CD4-positive, alpha-beta T cell treated with Interleukin-17A for 4 hours (primary cell): Measurements from ENCODE around the gene SRP9.
"Not testable (repeated sequence)": the region's sequence is repeated elsewhere in the genome, so short reads cannot be mapped to it uniquely, and the experiment has no call there.

ENCODE experiments used
- DNase-seq: peaks from one replicate; pipeline ENCODE4 v3.0.0-alpha.2; 2020; ENCODE audit warnings: mixed read lengths

Gene SRP9

DNA sequence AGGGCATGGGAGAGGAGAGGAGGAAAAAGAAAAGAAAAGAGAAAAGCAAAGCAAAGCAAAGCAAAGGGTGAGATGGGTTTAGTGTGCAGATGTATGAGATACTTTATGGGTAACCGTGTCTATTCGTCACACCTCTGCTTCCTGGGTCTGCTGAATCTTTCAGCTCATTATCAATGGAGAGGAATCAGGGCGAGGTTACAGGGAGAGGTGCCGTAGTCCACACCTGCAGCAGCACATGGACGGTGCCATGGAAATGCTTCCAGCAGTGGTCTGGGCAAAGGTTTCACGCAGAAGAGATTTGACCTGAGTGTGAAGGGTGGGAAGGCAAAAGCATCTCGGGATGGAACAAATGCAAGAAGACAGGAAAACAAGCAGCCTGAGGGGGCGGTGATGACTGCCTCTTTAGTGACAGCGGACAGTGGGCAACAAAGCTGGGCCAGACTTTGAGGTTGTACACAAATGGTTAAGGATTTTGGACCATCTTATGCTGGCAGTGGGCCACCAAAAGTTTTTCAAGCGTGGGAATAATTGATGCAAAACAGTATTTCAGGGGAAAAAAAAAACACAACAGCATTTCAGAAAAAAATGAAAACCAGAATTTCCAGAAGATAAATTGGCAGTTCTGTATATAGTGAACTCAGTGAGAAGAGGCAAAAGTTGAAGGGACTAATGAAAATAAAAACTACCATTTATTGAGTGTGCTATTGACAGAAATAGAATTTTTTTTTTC is 19.5 kb upstream of the SRP9 start:
- no peak for DNase-seq

DNA sequence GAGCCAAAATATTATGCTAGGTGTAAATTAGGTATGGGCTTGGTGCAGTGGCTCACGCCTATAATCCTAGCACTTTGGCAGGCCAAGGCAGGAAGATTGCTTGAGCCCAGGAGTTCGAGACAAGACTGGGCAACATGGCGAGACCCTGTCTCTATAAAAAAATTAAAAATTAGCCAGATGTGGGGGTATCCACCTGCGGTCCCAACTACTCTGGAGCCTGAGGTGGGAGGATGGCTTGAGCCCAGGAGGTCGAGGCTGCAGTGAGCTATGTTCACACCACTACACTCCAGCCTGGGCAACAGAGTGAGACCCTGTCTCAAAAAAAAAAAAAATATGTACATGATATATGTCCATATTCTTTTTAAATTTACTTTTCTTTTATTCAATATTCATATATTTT is 17.7 kb upstream of the SRP9 start:
- not testable (repeated sequence) for DNase-seq

DNA sequence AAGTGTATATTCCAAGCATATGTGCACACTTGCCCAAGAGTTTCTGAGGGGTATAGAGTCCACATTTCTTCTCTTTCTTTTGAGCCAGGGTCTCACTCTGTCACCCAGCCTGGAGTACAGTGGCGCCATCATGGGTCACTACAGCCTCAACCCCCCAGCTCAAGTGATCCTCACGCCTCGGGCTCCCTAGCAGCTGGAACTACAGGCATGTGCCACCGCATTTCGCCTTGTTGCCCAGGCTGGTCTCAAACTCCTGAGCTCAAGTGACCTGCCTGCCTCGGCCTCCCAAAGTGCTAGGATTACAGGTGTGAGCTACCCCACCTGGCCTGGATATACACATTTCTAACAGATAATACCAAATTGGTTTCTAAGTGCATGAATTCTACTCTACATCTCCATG is 17.1 kb upstream of the SRP9 start:
- DNase-seq: no peak

DNA sequence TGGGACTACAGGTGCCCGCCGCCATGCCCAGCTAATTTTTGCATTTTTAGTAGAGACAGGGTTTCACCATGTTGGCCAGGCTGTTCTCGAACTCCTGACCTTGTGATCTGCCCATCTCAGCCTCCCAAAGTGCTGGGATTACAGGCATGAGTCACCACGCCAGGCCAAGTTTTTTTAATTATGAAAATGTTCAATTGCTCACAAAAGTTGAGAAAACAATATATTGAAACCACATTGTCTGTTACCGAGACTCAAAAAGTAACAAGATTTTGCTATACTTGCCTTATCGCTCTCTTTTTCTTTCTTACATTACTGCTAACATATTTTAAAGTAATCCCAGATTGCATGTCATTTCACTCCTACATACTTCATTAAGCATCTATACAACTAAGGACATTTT is 16.2 kb upstream of the SRP9 start:
- DNase-seq: not testable (repeated sequence)

DNA sequence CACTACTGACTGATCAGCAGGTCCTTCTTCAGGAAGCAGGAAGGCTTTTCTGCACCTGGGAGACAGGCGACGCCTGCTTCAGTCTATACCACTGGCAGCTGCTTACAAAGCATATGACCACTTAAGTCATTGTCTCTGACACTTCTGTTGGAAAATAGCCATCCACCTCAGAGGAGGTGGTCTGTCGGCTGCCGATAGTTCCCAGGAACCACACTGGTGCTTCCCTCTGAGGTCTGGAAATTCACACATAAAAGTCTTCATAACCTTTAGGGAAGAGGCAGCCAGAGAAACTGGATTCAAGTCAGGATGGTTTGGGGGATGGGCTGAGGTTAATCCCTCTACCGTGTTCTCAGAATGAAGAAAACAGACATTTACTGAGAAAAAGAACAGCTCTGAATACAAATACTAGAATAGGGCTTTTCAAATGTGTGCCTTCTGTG is 15.6 kb upstream of the SRP9 start:
- DNase-seq: no peak

DNA sequence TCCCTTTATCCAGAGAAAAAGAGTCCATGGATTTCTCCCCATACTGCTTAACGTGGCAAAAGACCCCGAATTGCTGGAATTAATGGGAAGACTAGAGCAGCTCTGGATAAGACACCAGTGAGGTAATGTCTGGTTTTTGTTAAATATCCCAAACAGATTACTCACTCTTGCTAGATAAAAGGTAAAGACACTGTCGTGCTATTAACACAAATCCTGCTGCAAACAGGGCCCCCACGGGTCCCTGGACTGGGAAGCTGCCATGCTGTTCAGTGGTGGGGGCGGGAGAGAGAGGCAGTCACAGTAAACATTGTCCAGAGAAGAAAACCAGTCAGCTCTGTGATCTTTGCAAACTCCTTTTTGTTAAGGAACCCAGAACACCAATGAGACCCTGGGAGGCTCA is 15.2 kb upstream of the SRP9 start:
- DNase-seq: no peak

DNA sequence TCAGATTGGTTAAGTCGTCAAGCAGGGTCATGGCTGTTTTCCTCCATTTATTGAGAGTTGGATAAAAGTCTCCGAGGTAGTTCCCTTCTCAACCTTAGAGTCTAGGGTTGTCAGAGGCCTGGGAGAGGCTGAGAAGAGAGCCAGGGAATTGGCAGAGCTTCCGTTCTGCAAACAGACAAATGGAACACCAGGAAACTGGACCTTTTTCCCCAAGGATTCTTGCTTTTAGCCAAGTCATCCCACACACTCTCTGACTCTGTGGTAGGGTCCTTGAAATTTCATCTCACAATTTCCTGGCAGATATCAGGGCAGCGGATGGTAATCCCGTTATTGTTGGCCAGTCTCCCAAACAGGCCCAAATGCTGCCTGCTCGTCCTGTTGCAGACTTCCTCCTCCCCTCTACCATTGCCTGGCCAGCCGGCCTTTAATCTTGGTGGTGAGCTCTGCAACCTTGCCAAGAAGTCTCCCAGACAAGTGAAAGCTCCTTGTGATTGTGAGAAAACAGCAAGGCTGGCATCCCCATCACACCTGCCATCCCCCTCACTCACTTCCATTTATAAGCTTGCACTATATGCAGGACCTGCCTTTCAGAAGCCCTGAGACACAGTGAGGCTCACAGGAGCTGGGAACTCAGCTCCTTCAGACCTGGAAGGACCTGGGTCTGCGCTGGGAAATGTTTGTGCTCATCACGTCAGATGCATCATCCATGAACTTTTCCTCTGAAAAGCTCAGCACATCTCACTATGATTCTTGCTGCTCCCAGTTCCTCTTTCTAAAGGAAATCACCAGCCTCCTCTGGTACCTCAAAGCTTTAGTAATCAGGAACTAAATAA is 13.7 kb upstream of the SRP9 start:
- no peak for DNase-seq

DNA sequence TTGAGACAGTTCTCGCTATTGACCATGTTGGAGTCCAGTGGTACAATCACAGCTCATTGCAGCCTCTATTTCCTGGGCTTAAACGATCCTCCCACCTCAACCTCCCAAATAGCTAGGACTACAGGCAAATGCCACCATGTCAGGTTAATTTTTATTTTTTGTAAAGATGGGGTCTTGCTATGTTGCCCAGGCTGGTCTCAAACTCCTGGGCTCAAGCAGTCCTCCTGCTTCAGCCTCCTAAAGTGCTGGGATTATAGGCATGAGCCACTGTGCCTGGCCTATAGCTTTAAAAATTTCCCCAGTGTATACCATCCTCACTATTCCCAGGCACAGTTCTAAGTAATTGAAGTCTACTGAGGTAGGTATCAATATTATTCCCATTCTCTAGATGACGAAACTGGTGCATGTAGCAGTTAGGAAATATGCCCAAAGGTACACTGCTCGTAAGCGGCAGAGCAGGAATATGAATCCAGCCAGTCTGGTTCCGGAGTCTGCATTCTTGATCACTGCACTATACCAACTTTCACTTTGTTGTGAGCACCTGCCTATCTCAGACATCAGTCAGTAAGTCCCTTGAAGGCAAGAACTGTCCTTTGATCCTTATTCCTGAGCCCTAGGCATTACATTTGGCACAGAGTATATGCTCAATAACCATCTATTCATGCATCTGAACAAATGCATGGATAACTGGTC is 11.5 kb upstream of the SRP9 start:
- DNase-seq: no peak

DNA sequence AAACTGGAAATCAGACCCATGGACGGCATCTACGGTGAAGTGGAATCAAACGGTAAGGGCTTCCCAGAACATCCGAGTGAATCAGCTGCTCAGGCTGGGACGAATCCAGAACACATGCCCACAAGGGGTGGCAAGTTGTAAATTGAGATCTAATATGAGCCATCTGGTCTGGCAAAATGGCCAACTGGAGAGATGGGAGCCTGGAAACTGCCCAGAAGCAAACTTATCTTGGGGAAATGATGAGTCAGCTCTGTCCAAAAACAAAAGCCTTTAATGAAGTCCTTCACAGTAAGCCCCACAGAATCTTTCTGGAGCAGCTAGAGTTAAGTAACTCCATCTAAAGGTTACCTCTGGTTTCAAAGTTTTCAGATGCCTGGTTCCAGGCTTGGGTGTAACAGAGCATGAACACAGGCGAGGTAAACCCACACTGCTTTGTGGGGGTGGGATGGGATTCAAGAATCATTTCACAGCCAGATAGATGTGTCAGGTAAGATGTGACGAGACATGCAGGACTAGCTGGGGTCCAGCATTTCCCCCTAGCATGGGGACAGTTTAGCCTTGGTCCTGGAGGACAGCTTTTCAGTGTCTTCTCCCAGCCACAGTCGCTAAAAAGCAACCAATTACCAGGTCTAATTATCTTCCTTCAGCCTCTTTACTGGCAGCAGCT is 10.5 kb upstream of the SRP9 start:
- DNase-seq: no peak

DNA sequence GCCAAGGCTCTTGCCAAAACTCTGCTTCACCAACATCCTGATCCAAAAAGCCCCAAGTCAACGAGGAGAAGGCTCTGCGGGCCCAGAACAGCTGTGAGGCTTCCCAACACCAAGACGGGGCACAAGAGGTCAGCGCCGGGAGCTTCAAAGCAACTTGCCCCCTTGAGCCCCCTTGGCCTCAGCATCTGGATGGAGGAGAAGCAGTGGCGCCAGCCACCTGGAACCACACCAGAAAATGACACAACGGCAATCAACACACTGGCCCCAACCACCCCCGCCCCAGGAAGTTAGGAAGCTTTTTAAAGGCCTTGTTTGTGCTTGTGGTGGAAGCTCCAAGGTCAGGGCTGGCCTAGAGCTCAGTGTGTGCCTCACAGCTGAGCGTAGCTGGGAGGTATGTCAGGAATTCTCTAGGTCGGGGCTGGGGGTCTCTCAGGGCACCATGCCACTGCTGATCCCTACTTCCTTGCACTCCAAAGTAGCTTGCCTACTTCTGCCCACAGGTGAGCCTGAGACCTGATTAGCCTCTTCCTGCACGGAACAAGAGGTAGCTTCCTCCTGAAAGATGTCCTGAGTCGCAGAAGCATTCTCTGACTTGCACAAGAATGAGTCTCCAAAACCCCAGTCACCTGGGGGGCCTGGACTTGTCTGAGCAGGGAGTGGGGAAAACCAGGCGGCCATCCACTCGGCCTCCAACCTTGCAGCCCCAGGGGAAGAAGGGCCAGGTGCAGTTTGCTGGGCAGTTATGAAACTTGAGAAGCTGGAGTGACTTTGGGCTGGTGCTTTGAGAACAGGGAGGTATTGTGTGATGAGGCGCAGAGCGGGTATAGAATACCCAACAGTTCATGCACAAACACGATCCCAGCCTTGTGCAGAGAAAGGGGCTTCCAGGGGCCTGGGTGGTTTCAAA is 9.7 kb upstream of the SRP9 start:
- no peak for DNase-seq

DNA sequence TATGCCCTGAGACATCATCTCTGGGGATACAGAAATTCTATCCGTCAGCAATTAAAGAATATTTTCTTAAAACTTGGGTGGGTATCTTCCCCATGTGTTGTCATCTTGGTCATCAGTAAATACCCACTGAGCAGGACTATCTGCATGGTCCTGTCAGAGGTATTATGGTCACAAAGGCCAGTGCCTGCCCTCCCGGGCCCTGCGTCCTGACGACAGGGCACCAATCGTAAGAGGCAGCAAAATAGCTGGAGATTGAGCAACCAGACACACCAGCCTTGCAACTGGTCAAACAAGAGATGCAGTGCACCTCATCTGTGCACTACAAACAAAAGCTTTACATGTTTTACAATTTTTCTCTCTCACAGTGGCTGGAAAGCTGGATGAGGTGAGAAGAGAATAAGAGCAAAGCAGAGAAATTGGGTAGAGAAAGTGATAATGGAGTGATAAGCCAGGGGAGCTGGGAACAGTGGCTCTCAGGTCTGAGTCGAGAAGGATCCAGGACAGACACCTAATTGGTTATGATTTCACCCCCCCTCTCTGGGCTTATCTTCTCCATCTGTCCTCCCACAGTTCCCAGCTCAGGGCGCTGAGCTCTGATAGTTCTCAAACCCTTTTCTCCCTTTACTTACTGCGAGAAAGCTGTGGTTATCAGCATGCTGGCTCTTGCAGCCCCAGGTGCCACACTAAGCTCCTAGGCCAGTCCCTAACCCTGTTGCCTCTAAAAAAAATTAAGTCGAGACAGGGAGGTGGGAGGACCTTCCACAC is 8.8 kb upstream of the SRP9 start:
- DNase-seq: no peak

DNA sequence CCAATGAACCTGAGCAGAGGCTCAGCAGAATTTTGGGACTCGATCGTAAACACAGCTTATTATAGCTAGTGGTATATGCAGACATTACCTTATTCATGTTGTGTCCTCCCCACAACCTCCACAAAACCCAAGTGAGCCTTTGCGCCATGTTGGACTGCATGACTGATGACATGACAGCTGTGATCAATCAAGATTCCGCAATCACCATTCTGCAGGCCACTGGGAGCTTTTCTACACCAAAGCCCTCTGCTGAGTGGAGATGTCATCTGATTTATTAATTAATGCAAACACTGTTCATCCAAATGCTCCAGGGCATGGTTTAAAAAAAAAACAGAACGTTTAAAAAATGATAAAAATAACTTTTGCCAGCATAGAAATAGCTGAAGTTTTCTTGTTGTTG is 7.9 kb upstream of the SRP9 start:
- no peak for DNase-seq

DNA sequence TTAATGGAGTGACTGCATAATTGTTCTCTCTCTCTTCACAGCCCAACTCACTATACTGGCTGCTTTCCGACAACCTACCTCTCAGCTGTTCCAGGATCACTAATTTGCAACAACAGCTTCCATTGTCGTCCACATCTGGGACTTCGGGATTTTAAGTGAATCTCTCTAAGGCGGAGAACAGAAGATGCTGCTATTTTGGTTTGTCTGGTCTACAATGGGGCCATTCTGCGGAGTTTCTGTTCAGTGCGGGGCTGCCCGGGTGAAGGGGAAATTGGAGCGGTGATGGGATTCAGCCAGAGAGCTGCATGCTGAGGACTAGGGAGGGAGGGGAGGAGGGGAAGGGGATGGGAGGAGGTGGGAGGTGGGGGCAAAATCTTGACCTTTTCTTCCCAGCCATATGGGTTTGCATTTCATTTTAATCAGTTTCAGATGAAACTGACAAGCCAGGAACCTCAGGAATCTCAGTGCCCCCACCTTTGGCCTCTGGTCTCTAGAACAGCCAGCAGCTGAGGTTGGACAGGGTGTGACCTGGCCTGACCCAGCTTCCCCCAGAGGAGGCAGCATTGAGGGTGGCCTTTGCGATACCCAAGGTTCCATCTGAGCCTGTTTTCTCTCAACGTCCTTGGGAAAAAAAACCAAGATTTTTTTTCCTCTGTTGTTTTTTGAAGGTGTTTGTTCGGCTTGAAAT is 6.9 kb upstream of the SRP9 start:
- no peak for DNase-seq

DNA sequence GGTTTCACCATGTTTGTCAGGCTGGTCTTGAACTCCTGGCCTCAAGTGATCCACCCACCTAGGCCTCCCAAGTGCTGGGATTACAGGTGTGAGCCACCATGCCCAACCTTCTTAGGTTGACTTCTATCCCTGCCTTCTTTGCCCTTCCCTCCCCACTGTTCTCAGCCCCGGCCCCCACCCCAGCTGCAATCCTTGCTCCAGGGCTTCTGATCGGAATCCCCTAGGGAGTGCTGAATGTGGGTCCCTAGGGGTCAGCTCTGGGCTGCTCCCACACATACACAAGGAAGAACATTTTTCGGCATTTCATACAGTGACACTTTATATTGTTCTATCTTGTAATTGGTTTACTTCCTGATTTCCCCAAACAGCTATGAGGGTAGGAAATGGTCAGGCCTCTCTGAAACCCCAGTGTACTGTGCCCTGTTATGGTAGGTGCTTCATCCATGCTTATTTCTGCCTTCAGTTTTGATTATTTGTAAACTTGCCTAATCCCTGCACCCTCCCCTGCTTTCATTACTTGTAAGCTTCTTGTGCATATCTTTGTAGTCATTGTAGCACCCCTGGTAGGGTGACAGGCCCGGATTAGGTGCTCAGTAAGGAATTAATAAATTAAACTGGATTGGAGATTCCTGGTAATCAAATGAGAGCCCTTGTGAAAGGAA is 5.8 kb upstream of the SRP9 start:
- DNase-seq: no peak

DNA sequence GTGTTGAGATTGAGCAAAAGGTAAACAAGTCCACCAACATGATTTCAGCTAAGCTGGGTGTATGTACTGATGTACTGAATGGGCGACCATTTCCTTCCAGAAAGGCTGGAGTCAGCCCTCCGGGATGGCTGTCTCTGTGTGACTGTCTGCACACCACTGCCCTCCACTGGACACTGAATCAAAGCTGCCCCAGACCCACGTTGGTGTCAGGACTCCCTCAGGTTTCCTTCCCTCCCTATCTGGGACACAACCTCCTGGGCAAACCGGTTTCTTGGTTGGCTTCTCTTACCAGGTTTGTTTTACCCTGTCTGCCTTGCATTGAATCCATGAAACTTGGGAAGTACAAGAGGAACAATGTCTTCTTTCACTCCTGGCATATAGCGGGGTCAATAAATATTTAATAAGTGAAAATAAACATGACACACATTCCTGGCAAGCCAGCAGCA is 5.3 kb upstream of the SRP9 start:
- peak; percentile 28 for DNase-seq

DNA sequence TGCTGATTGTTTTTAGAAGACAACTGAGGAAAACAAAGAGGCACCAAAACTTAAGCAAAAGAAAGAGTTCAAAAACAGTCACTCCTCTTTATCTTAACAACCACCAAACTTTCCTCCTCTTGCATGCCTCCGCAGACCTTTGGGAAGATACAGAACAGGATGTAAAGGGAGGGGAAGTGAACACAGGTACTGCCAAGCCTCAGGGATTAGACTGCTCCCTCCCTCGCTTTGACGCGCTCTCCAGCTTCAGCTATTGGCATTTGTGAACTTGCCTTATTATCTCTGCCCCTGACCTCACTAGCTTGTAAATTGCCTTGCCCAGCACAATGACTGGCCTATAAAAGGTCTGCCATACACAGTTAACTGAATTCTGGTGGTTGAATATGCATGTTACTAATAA is 4.8 kb upstream of the SRP9 start:
- DNase-seq: no peak

DNA sequence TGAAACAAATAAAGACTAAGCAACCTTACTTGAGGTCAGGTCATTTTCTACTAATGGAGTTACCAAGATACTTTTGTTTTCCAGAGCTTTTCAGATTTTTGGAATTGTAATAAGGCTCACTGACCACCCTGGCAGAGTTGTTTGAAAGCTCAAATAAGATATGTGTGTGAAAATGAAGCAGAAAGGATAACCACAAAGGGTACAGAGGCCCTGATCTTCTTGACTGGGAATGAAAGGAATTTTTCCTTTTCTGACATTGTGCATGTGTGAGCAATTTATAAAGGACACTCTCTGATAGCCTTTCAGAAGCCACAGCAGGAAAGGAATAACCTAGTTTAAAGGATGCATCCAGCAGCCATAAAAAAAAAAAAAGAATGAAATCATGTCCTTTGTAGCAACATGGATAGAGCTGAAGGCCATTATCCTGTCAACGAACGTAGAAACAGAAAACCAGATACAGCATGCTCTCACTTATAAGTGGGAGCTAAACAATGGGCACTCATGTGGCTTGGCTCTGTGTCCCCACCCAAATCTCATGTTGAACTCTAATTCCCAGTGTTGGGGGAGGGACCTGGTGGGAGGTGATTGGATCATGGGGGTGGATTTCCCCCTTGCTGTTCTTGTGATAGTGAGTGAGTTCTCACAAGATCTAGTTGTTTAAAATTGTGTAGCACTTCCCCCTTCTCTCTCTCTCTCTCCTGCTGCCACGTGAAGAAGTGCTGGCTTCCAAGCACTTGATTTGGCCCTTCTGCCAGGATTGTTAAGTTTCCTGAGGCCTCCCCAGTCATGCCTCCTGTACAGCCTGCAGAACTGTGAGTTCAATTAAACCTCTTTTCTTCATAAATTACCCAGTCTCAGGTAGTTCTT is 3.1 kb upstream of the SRP9 start:
- no peak for DNase-seq

DNA sequence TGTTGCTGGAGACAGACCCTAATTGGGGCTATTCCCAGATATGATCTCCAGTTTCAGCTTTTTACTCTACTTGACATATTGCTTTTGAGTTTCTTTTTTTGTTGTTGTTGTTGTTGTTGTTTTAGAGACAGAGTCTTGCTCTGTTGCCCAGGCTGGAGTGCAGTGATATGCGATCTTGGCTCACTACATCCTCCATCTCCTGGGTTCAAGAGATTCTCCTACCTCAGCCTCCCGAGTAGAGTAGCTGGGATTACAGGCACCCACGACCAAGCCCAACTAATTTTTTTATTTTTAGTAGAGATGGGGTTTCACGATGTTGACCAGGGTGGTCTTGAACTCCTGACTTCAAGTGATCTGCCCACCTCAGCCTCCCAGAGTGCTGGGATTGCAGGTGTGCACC is 1.3 kb upstream of the SRP9 start:
- DNase-seq: no peak

DNA sequence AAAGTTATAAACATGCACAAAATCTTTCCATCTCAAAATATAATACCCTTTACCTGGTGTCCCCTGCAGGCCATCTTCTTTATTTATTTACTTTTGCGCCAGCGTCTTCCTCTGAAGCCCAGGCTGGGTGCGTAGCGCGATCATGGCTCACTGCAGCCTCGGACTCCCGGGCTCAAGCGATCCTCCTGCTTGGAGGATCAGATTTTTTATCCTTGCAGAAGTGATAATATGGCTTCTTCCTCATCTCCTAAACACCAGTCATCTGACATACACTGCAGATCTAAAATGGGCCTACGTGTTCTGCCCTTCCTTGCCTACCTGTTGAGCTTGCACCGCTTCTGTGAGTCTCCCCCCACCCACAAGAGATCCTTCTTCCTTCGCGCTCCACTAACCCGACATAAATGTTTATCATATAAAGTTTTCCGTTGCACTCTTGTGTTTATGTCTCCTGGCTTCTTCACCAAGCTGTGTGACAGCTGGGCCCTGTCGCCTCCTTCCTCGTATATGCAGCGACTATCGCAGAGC is 506 bp upstream of the SRP9 start:
- no peak for DNase-seq
